Measurements from ENCODE around the gene NLGN1. TPM values are rescaled to one million over a fixed set of nuclear protein-coding genes. Genes with fewer than 3 reads are reported as not detected.

NLGN1 gene
- total RNA-seq, 2 donors from 2014 or later = 1.3 to 2.4 TPM

DNA sequence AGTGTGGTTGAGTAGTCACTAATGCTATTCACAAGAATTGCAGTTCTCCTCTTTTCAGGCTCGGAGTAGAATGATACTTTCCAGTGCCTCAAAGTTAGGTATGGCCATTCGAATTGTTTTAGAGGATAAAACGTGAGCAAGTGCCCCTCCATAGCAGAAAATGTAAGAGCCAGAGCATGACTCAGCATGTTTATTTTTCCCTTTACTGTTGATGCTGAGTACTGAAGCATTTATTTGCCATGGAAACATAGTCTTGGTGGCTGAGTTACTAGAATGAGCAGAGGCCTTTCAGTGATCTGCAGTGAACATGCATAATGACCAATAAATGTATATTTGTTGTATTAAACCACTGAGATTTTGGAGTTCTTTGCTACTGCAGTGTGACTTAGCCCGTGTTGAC is 540.6 kb downstream of the NLGN1 start:
- DNase-seq (ENCODE audit: low spot score) = no peak
- Histone ChIP-seq H3K36me3 (no peaks in the 10 kb centered on the region), H3K4me3 (no peak overlapping the region), H3K27me3 (no peaks in the 10 kb centered on the region), H3K4me1 (no peaks in the 10 kb centered on the region), H3K27ac (no peak overlapping the region), H3K9me3 (no peaks in the 10 kb centered on the region)
- TF ChIP-seq, protein P1, sequence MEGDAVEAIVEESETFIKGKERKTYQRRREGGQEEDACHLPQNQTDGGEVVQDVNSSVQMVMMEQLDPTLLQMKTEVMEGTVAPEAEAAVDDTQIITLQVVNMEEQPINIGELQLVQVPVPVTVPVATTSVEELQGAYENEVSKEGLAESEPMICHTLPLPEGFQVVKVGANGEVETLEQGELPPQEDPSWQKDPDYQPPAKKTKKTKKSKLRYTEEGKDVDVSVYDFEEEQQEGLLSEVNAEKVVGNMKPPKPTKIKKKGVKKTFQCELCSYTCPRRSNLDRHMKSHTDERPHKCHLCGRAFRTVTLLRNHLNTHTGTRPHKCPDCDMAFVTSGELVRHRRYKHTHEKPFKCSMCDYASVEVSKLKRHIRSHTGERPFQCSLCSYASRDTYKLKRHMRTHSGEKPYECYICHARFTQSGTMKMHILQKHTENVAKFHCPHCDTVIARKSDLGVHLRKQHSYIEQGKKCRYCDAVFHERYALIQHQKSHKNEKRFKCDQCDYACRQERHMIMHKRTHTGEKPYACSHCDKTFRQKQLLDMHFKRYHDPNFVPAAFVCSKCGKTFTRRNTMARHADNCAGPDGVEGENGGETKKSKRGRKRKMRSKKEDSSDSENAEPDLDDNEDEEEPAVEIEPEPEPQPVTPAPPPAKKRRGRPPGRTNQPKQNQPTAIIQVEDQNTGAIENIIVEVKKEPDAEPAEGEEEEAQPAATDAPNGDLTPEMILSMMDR (IDR thresholded peaks at IDR 0.05) = no peak

DNA sequence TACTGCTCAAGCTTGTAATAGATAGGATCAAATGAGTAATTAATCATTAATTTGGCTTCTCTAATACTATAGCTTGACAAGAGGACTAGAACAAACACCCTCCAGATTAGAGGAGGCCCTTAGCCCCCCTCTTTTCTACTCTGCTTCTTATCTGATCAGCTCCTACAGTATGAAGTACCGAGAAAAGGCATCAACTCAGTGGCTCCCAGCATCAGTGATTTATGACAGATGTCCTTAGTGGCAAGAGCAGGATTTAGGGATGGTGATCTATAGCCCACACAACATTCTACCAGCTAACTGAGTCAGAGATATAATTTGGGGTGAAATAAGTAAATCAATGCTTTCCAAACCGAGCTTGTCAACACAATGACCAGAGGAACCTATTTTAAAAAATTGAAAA is 541.1 kb downstream of the NLGN1 start:
- no peaks in the 10 kb centered on the region for H3K27me3 ChIP-seq
- no peaks in the 10 kb centered on the region for H3K9me3 ChIP-seq
- no peak overlapping the region for H3K27ac ChIP-seq
- no peaks in the 10 kb centered on the region for H3K36me3 ChIP-seq
- no peaks in the 10 kb centered on the region for H3K4me1 ChIP-seq
- no peak overlapping the region for H3K4me3 ChIP-seq
- TF ChIP-seq, protein P1 (IDR thresholded peaks at IDR 0.05) = no peak
- DNase-seq (ENCODE audit: low spot score) = no peak

DNA sequence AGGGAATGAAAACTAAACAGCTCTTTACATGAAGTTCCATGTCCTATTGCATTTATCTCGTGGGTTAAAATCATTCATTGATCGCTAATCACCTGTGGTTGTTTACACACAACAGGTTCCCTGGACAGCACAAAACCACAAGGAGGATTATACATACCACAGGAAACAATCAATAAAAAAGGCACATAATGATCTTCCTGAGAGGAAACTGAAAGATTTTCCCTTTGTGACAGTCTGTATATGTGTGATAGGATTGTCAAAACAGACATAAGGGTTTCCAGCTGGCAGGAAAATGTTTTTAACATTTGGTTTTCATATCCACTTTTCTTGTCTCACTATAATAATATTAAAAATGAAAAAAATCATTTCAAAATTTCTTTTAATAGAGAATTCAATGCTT is 541.8 kb downstream of the NLGN1 start:
- Histone ChIP-seq H3K27ac (no peak overlapping the region), H3K36me3 (no peaks in the 10 kb centered on the region), H3K27me3 (no peaks in the 10 kb centered on the region), H3K9me3 (no peaks in the 10 kb centered on the region), H3K4me3 (no peak overlapping the region), H3K4me1 (no peaks in the 10 kb centered on the region)
- no peak for DNase-seq (ENCODE audit: low spot score)
- TF ChIP-seq, protein P1 (IDR thresholded peaks at IDR 0.05) = no peak

DNA sequence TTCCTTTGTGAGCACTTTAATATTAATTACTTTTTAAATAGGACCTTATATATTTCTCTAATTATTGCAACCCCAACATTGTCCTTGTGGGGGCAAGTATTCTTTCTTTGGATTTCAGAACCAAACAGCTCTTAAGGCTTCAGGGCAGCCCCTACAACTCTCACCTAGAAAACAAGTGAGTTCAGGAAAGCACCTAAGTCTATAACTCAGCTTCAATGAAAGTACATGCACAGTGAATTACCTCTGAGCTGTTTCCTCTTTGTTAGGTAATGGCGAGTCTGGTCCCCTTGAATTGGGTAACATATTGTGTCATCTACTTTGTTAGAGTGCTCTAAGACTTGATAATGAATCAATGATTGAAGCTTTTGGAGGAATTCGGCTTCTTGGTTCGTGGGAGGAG is 545.7 kb downstream of the NLGN1 start:
- Histone ChIP-seq H3K27ac (no peak overlapping the region), H3K9me3 (no peaks in the 10 kb centered on the region), H3K4me3 (no peak overlapping the region), H3K4me1 (no peaks in the 10 kb centered on the region), H3K36me3 (no peaks in the 10 kb centered on the region), H3K27me3 (no peaks in the 10 kb centered on the region)
- TF ChIP-seq, protein P1 (IDR thresholded peaks at IDR 0.05) = no peak
- DNase-seq (ENCODE audit: low spot score) = no peak

DNA sequence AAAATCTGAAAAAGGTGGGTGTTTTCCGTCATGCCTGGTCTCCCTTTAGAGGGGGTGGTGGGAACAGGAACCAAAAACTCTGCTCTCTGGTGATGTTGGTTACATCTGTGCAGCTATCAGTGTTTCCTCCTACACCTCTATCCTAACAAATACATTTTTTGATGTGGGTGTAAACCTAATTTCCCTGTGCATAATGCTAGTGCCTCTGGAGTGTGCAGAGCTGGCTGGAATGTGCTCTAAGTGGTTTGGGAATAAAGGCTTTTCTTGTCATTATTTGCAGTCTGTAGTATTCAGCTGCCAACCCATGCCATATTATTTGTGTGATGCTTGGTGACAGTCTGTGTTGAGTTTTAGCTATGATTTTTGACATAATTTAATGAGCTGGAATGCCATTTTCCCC is 547.6 kb downstream of the NLGN1 start:
- Histone ChIP-seq H3K36me3 (no peaks in the 10 kb centered on the region), H3K27ac (no peak overlapping the region), H3K9me3 (no peaks in the 10 kb centered on the region), H3K27me3 (no peaks in the 10 kb centered on the region), H3K4me1 (no peaks in the 10 kb centered on the region), H3K4me3 (no peak overlapping the region)
- TF ChIP-seq, protein P1 (IDR thresholded peaks at IDR 0.05) = no peak
- no peak for DNase-seq (ENCODE audit: low spot score)

DNA sequence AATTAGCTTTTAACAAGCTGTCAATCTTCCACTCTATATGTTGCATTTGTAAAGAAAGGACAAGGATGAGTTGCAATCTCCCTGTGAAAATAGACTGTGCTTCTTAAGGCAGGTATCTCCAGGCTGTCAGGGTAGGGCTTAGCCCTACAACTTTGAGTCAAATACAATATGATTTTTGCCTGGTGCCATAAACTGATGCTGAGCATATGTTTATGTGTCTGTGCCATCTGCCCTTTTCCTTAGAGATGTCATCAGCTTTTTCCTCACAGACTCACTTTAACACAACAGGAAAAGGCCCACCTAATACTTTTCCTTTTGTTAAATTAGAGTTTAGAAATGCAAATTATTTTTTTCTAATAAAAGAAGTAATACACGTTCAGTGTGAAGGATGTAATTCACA is 548.3 kb downstream of the NLGN1 start:
- H3K4me3 ChIP-seq = no peak overlapping the region
- TF ChIP-seq, protein P1 (IDR thresholded peaks at IDR 0.05) = no peak
- H3K36me3 ChIP-seq = no peaks in the 10 kb centered on the region

More for the DNA sequence above, 548.3 kb downstream of the NLGN1 start:
- no peaks in the 10 kb centered on the region for H3K4me1 ChIP-seq
- no peak overlapping the region for H3K27ac ChIP-seq
- DNase-seq (ENCODE audit: low spot score) = no peak
- no peaks in the 10 kb centered on the region for H3K27me3 ChIP-seq
- no peaks in the 10 kb centered on the region for H3K9me3 ChIP-seq
